Epithelial cell of proximal tubule (primary cell): ENCODE results near the gene C9orf40. TPM values are rescaled to one million over a fixed set of nuclear protein-coding genes. Genes with fewer than 3 reads are reported as not detected.
A peak's percentile ranks its signal among the peaks of the same experiment; 100 is the strongest.

Source experiments
- DNase-seq: peaks from one replicate; pipeline ENCODE4 v3.0.0-alpha.2; 2011; ENCODE audit warnings: low read depth
- H3K4me3 ChIP-seq: 2 replicates; pipeline ENCODE4 v1.5.1; 2011; ENCODE audit warnings: low read depth, mild to moderate bottlenecking, low read length
- total RNA-seq: library from RNA; depleted of rRNA; stranded (reverse); fragments of >200 nt; gene quantifications from 2 replicates; pipeline ENCODE4 v1.2.3, GENCODE V29; 2015
- TF ChIP-seq, protein P1 (sequence below): conservative IDR thresholded peaks from 2 replicates; pipeline ENCODE4 v1.5.1; 2012; ENCODE audit warnings: low read depth, mild to moderate bottlenecking, low read length

Gene C9orf40, protein sequence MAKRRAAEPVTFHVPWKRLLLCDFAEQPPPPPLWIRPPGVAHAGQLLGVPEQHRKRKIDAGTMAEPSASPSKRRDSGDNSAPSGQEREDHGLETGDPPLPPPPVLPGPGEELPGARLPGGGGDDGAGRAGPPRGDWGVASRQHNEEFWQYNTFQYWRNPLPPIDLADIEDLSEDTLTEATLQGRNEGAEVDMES
- total RNA-seq, result 15.1 and 16.5 TPM in 2 replicates

DNA sequence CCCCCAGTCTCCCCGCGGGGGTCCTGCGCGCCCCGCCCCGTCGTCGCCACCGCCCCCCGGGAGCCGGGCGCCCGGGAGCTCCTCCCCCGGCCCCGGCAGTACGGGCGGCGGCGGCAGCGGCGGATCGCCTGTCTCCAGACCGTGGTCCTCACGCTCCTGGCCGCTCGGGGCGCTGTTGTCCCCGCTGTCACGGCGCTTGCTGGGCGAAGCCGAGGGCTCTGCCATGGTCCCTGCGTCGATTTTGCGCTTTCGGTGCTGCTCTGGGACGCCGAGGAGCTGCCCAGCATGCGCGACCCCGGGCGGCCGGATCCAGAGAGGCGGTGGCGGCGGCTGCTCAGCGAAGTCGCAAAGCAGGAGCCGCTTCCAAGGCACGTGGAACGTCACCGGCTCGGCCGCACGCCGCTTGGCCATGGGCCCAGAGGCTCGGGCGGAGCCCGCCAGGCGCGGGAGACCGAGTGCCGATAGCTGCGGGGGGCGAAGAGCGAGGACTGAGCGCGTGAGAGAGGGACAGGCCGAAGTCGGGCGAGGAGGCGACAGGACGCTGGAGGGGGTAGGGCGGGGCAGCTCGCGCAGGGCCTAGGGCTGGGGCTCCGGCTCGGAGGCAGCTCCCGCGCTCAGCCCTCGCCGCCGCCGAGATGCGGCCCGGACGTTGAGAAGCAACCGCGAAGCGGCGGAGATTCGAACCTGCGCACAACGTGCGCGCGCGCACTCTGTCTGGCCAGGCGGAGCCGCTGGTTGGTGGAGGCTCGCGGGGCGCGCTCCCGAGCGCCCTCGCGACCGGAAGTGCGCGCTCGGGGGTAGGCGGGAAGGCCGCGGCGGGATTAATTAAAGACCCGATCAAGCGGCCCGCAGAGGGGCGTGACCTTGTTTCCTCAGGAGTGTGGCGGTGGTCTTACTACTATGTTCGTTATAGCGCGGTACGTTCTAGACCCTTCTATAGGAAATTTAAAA is at the start of gene C9orf40:
Gene C9orf40 (minus strand): TSS at position 712 of the 951 bp plus-strand sequence. CDS start 301 bp downstream, at position 411.
- no peak for DNase-seq

DNA sequence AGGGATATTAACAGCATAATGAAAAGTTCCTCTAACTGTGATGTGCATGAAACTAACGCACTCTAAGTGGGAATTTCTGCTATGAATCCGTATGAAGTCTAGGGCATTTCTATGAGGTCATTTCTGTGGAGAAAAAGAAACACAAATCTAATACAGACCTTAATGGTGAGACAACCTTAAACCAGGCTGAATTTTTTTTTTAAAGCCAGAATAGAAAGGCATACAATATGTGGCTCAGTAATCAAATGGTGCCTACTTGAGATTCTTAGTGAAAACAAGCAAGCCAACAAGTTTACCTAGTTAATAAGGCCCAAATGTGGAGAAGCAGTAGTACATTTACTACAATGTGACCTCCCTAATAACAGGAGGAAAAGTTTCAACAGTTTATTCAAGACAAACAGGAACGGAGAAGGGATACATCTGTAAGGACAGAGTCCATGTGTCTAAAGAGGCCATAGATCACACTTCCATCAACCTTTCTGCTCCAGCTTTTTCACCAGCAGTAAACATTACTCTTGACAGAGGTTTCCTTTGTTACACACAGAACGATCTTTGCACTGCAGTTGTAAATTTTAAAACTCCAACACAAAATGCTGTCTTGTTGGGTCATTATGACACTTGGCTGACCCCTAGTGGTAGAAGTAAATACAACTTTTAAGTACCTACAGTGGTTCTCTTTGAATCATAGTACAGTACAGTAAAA is 49.2 kb upstream of the C9orf40 start:
- H3K4me3 ChIP-seq, result no peak overlapping the region
- TF ChIP-seq, protein P1, sequence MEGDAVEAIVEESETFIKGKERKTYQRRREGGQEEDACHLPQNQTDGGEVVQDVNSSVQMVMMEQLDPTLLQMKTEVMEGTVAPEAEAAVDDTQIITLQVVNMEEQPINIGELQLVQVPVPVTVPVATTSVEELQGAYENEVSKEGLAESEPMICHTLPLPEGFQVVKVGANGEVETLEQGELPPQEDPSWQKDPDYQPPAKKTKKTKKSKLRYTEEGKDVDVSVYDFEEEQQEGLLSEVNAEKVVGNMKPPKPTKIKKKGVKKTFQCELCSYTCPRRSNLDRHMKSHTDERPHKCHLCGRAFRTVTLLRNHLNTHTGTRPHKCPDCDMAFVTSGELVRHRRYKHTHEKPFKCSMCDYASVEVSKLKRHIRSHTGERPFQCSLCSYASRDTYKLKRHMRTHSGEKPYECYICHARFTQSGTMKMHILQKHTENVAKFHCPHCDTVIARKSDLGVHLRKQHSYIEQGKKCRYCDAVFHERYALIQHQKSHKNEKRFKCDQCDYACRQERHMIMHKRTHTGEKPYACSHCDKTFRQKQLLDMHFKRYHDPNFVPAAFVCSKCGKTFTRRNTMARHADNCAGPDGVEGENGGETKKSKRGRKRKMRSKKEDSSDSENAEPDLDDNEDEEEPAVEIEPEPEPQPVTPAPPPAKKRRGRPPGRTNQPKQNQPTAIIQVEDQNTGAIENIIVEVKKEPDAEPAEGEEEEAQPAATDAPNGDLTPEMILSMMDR, result peak; percentile 77
- DNase-seq, result peak; percentile 63

More for the DNA sequence above, at the start of gene C9orf40:
- H3K4me3 ChIP-seq, result peak within 1 kb of the TSS; percentile 91
- TF ChIP-seq, protein P1, result peak; percentile 65

DNA sequence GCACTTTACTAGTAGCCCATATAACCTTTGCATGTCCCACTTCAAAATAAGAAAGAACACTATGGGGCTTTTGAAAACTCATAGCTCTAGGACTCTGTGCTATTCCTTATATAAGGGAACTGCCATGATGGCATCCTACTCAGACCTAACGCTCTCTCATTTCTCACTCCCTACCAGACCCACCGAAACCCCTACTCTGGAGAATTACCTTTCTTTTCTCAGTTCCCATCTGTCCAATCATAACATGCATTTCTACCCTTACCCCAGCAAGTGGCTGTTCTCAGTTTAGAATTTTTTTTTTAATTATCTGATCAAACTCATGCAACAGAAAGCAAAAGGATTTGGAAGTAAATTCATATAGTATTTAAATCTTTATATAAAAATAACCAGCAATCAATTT is 48.1 kb upstream of the C9orf40 start:
- TF ChIP-seq, protein P1, result no peak
- H3K4me3 ChIP-seq, result no peak overlapping the region
- DNase-seq, result no peak

DNA sequence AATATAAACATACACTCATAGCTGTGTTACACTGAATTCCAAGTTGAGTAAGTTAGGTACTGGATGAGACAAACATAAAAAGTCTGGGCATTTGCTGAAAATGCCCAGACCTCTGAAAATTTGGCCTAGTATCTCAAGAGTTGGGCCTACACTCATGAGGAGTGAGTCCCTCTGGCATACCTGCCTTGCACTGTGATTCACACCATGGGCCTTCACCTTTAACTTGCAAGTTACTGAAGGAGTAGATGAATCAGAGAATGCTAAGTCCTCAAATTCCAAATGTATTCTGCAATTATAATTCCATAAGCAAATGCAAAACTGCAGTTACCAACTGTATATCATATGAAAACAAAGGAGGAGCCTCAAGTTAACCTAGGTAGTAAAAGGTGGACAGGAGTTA is 32.3 kb upstream of the C9orf40 start:
- TF ChIP-seq, protein P1, result no peak
- no peak overlapping the region for H3K4me3 ChIP-seq
- DNase-seq, result no peak

DNA sequence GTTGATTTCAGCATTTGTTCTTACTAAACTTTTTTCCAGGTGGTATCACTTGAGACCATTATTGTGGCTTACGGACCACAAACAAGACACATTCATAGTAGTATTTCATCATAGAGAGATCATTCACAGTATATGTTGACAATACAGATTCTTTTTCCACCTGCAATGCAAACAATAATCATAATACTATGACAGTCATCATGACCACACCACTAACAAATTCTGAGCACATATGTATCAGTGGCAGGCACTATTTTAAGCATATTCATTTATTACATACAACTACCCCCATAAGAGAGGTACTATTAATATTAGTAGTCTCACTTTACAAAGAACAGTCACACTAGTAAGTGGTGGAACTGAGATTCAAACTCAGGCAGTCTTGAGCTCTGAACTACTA is 31.0 kb upstream of the C9orf40 start:
- DNase-seq, result no peak
- no peak overlapping the region for H3K4me3 ChIP-seq
- TF ChIP-seq, protein P1, result no peak

DNA sequence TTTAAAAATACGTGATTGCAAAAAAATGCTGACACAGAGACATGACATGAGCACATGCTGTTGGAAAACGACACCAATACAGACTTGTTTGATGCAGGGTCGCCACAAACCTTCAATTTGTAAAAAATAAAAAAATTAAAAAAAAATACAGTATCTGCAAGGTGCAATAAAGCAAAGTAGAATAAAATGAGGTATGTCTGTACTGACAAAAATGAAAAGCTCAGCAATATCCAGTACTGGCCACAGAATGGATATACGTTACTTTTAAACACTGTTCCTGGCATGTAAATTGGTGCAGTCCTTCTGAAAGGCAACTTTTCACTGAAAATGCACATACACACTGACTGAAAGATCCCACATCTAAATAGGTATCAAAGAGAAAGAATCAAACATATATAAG is 27.1 kb upstream of the C9orf40 start:
- TF ChIP-seq, protein P1, result no peak
- no peak overlapping the region for H3K4me3 ChIP-seq
- no peak for DNase-seq
